Panc1 (cell line): Measurements from ENCODE around the gene DTX3L. TPM values are rescaled to one million over a fixed set of nuclear protein-coding genes. Genes with fewer than 3 reads are reported as not detected.
A peak's percentile ranks its signal among the peaks of the same experiment; 100 is the strongest.

Source experiments
- ATAC-seq: fragments of 200-7000 bp; cut with Tn5 transposase; 2 replicates; pipeline ENCODE4 v1.9.1; 2020; ENCODE audit warnings: mild to moderate bottlenecking, moderate library complexity
- BruUV-seq: library from RNA; stranded (reverse); fragments of 400-500 nt; replicated peaks from 2 replicates; lab custom pipeline; 2021; lab: Mats Ljungman, UMichigan
- CTCF ChIA-PET: fragments of 300-600 bp; sonication (Branson Sonifier 250); formaldehyde crosslinking; loops from one replicate; lab custom pipeline; 2022; ENCODE audit warnings: antibody characterized with exemption; lab: Charles Lee
- POLR2A ChIA-PET: fragments of 300-600 bp; sonication (Branson Sonifier 250); formaldehyde crosslinking; loops from one replicate; lab custom pipeline; 2022; ENCODE audit warnings: antibody characterized with exemption; lab: Charles Lee
- DNase-seq: peaks from one replicate; pipeline ENCODE4 v3.0.0-alpha.2; 2010; ENCODE audit warnings: low read depth, low spot score
- H3K27ac ChIP-seq: 2 replicates; pipeline ENCODE4 v1.5.1; 2011; ENCODE audit warnings: mild to moderate bottlenecking, low read length, inconsistent platforms
- H3K27me3 ChIP-seq: fragments of 200-500 bp; sonication (Bioruptor generic); 2 replicates; pipeline ENCODE4 v1.6.0; 2014; ENCODE audit warnings: low read length, inconsistent platforms; ENCODE audit not compliant: control insufficient read depth, insufficient read depth
- H3K36me3 ChIP-seq: fragments of 200-500 bp; sonication (Bioruptor generic); 2 replicates; pipeline ENCODE4 v1.5.1; 2014; ENCODE audit warnings: inconsistent platforms, mild to moderate bottlenecking, low read length, moderate library complexity; ENCODE audit not compliant: control insufficient read depth, insufficient read depth
- H3K4me1 ChIP-seq: 2 replicates; pipeline ENCODE4 v1.5.1; 2011; ENCODE audit warnings: inconsistent platforms, mild to moderate bottlenecking, low read length, moderate library complexity; ENCODE audit not compliant: control insufficient read depth, insufficient read depth
- H3K4me3 ChIP-seq, 2 experiments: 2 replicates each; pipeline ENCODE4 v1.5.1; 2011 to 2012; ENCODE audit warnings: low read depth in 2 of 2, low read length in 2 of 2, mild to moderate bottlenecking in 2 of 2, inconsistent platforms in 1 of 2, moderate library complexity in 1 of 2
- H3K9me3 ChIP-seq: fragments of 200-500 bp; sonication (Bioruptor generic); 2 replicates; pipeline ENCODE4 v1.5.1; 2014; ENCODE audit warnings: low read depth, mild to moderate bottlenecking, inconsistent platforms, low read length, moderate library complexity; ENCODE audit not compliant: control insufficient read depth, insufficient read depth
- POLR2AphosphoS5 ChIP-seq: IDR thresholded peaks from 2 replicates; pipeline ENCODE4 v1.6.1; 2012; ENCODE audit warnings: mild to moderate bottlenecking, low read depth, low read length, moderate library complexity
- SIN3A ChIP-seq: IDR thresholded peaks from 2 replicates; pipeline ENCODE4 v1.6.1; 2012; ENCODE audit warnings: low read depth, mild to moderate bottlenecking, low read length, moderate library complexity, borderline replicate concordance; ENCODE audit not compliant: insufficient read depth
- TCF7L2 ChIP-seq: IDR thresholded peaks from 2 replicates; pipeline ENCODE4 v1.6.1; 2011; ENCODE audit warnings: mild to moderate bottlenecking, low read depth, low read length, inconsistent platforms
- in situ Hi-C: cut with HindIII; loops from 2 replicates; pipeline ENCODE4 v1.10.0; 2016; ENCODE audit warnings: low sequenced_read_pairs, low pct_unique_long_range_greater_than_20kb
- intact Hi-C: fragments of 100-400 bp; cut with micrococcal nuclease; formaldehyde crosslinking; loops from one replicate; pipeline ENCODE4 v1.10.0; 2022; ENCODE audit not compliant: unreplicated experiment
- total RNA-seq: library from RNA; stranded (reverse); gene quantifications from one replicate; pipeline ENCODE4 v1.2.1, GENCODE V29; 2021; ENCODE audit not compliant: unreplicated experiment
- TF ChIP-seq, protein P1 (sequence below): fragments of 450-650 bp; IDR thresholded peaks from 2 replicates; pipeline ENCODE4 v1.5.1; 2017; ENCODE audit warnings: mild to moderate bottlenecking
- TF ChIP-seq, protein P2 (sequence below), 2 experiments: IDR thresholded peaks; 2 replicates each; pipeline ENCODE4 v1.6.1; 2011 to 2012; ENCODE audit warnings: low read depth in 2 of 2, control low read depth in 1 of 2, low read length in 1 of 2, mild to moderate bottlenecking in 1 of 2, moderate library complexity in 1 of 2; ENCODE audit not compliant: insufficient read depth in 1 of 2

Gene DTX3L
- total RNA-seq, 1 experiment from 2014 or later, result 32.3 TPM

- Histone ChIP-seq H3K9me3 (no peaks in the 10 kb centered on the region), H3K4me3 (no peak overlapping the region), H3K27me3 (no peaks in the 10 kb centered on the region), H3K36me3 (no peaks in the 10 kb centered on the region), H3K4me1 (peaks cover 6% of the 10 kb centered on the region; the same call in 1 of the 2 replicates), H3K27ac (no peak overlapping the region)
- no TSS peak for BruUV-seq
- ChIA-PET POLR2A (no interaction called here), CTCF (no interaction called here)
- in situ Hi-C loops, result no loop called here
- no peak for DNase-seq
- ATAC-seq, result no peak
- intact Hi-C loops, result no loop called here
- TF ChIP-seq SIN3A, result no peak
- TF ChIP-seq, protein P1, sequence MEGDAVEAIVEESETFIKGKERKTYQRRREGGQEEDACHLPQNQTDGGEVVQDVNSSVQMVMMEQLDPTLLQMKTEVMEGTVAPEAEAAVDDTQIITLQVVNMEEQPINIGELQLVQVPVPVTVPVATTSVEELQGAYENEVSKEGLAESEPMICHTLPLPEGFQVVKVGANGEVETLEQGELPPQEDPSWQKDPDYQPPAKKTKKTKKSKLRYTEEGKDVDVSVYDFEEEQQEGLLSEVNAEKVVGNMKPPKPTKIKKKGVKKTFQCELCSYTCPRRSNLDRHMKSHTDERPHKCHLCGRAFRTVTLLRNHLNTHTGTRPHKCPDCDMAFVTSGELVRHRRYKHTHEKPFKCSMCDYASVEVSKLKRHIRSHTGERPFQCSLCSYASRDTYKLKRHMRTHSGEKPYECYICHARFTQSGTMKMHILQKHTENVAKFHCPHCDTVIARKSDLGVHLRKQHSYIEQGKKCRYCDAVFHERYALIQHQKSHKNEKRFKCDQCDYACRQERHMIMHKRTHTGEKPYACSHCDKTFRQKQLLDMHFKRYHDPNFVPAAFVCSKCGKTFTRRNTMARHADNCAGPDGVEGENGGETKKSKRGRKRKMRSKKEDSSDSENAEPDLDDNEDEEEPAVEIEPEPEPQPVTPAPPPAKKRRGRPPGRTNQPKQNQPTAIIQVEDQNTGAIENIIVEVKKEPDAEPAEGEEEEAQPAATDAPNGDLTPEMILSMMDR, result no peak
- TF ChIP-seq, protein P2, sequence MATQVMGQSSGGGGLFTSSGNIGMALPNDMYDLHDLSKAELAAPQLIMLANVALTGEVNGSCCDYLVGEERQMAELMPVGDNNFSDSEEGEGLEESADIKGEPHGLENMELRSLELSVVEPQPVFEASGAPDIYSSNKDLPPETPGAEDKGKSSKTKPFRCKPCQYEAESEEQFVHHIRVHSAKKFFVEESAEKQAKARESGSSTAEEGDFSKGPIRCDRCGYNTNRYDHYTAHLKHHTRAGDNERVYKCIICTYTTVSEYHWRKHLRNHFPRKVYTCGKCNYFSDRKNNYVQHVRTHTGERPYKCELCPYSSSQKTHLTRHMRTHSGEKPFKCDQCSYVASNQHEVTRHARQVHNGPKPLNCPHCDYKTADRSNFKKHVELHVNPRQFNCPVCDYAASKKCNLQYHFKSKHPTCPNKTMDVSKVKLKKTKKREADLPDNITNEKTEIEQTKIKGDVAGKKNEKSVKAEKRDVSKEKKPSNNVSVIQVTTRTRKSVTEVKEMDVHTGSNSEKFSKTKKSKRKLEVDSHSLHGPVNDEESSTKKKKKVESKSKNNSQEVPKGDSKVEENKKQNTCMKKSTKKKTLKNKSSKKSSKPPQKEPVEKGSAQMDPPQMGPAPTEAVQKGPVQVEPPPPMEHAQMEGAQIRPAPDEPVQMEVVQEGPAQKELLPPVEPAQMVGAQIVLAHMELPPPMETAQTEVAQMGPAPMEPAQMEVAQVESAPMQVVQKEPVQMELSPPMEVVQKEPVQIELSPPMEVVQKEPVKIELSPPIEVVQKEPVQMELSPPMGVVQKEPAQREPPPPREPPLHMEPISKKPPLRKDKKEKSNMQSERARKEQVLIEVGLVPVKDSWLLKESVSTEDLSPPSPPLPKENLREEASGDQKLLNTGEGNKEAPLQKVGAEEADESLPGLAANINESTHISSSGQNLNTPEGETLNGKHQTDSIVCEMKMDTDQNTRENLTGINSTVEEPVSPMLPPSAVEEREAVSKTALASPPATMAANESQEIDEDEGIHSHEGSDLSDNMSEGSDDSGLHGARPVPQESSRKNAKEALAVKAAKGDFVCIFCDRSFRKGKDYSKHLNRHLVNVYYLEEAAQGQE (IDR thresholded peaks at IDR 0.05; ENCODE audit: insufficient read depth in 1 of 2, low read depth in 2 of 2, low read length in 1 of 2), result no peak
- TF ChIP-seq POLR2AphosphoS5, result no peak
- no peak for TF ChIP-seq TCF7L2
Observed at GRCh38 chr3:122612696-122613095, 48.6 kb downstream of the DTX3L start.

GRCh38 chr3:122615303-122615702 lies 51.2 kb downstream of the DTX3L start:
- ChIA-PET CTCF (no interaction called here), POLR2A (no interaction called here)
- Histone ChIP-seq H3K4me3 (no peak overlapping the region), H3K27ac (no peak overlapping the region), H3K9me3 (no peaks in the 10 kb centered on the region), H3K27me3 (no peaks in the 10 kb centered on the region), H3K4me1 (no peaks in the 10 kb centered on the region), H3K36me3 (no peaks in the 10 kb centered on the region)
- DNase-seq (no peak), ATAC-seq (0 out of 2 replicates have a peak, but pooled peaks have one; percentile 17)
- in situ Hi-C loops, result no loop called here
- TF ChIP-seq SIN3A (no peak), TCF7L2 (no peak), POLR2AphosphoS5 (no peak)
- TF ChIP-seq, protein P2 (IDR thresholded peaks at IDR 0.05; ENCODE audit: insufficient read depth in 1 of 2, low read depth in 2 of 2, low read length in 1 of 2), result no peak
- TF ChIP-seq, protein P1, result no peak
- intact Hi-C loops, result no loop called here
- BruUV-seq, result no TSS peak
